HCT116 (cell line): Measurements from ENCODE around the gene MICA.

Experiments
- ATF3 ChIP-seq: IDR thresholded peaks from 2 replicates; pipeline ENCODE4 v1.6.1; 2012
- CBX3 ChIP-seq: IDR thresholded peaks from 2 replicates; pipeline ENCODE4 v1.6.1; 2012; ENCODE audit warnings: low read depth
- CTCF ChIP-seq, 3 experiments: fragments of 200-600 bp in 1 of 3; sonication (generic) in 1 of 3; IDR thresholded peaks in 2 of 3; conservative IDR thresholded peaks in 1 of 3; 2 replicates each; pipeline ENCODE4 v1.5.1; 2012 to 2017; ENCODE audit warnings: low read depth in 2 of 3, low read length in 2 of 3, antibody characterized with exemption in 1 of 3, borderline replicate concordance in 1 of 3, control low read depth in 1 of 3, mild to moderate bottlenecking in 1 of 3, mixed read lengths in 1 of 3, mixed run types in 1 of 3, moderate library complexity in 1 of 3; ENCODE audit not compliant: insufficient read depth in 1 of 3
- EGR1 ChIP-seq: IDR thresholded peaks from 2 replicates; pipeline ENCODE4 v1.6.1; 2012; ENCODE audit warnings: low read depth
- EZH2 ChIP-seq: fragments of 200-600 bp; sonication (generic); IDR thresholded peaks from 2 replicates; pipeline ENCODE4 v1.6.1; 2017; ENCODE audit warnings: antibody characterized with exemption, mixed run types
- FOSL1 ChIP-seq: IDR thresholded peaks from 2 replicates; pipeline ENCODE4 v1.6.1; 2012; ENCODE audit warnings: low read depth
- JUND ChIP-seq: IDR thresholded peaks from 2 replicates; pipeline ENCODE4 v1.6.1; 2012
- MAX ChIP-seq: IDR thresholded peaks from 2 replicates; pipeline ENCODE4 v1.6.1; 2012
- POLR2A ChIP-seq: IDR thresholded peaks from 2 replicates; pipeline ENCODE4 v1.7.0; 2011; ENCODE audit warnings: borderline replicate concordance; ENCODE audit not compliant: insufficient read depth, insufficient read length; ENCODE audit errors: extremely low read depth
- POLR2AphosphoS5 ChIP-seq: IDR thresholded peaks from 2 replicates; pipeline ENCODE4 v1.6.1; 2011; ENCODE audit warnings: mild to moderate bottlenecking, low read depth, low read length, moderate library complexity
- REST ChIP-seq: IDR thresholded peaks from 2 replicates; pipeline ENCODE4 v1.6.1; 2012; ENCODE audit warnings: low read depth

- no peak for TF ChIP-seq CTCF (IDR thresholded peaks at IDR 0.05 in 2 of 3, conservative IDR thresholded peaks at IDR 0.05 in 1 of 3; ENCODE audit: borderline replicate concordance in 1 of 3, insufficient read depth in 1 of 3, low read depth in 2 of 3, low read length in 2 of 3)
- peak; percentile 26 for TF ChIP-seq POLR2A
- TF ChIP-seq JUND, result no peak
- TF ChIP-seq ATF3, result no peak
- no peak for TF ChIP-seq REST
- no peak for TF ChIP-seq EZH2
- TF ChIP-seq EGR1, result no peak
- TF ChIP-seq FOSL1, result no peak
- TF ChIP-seq POLR2AphosphoS5, result peak; percentile 89
- no peak for TF ChIP-seq CBX3
- peak; percentile 76 for TF ChIP-seq MAX
Observed at GRCh38 chr6:31403283-31404060, at the start of gene MICA.
